PC-3 (cell line): ENCODE measurements around the gene TUBA4A. TPM values are rescaled to one million over a fixed set of nuclear protein-coding genes. Genes with fewer than 3 reads are reported as not detected.

Experiments used
- ATAC-seq: fragments of 200-7000 bp; cut with Tn5 transposase; 2 replicates; pipeline ENCODE4 v1.9.1; 2020; ENCODE audit warnings: mild to moderate bottlenecking, moderate library complexity
- BruUV-seq: library from RNA; stranded (reverse); fragments of 400-500 nt; replicated peaks from 2 replicates; lab custom pipeline; 2021; lab: Mats Ljungman, UMichigan
- CTCF ChIA-PET: fragments of 300-600 bp; sonication (Branson Sonifier 250); formaldehyde crosslinking; loops from one replicate; lab custom pipeline; 2022; ENCODE audit warnings: antibody characterized with exemption; lab: Charles Lee
- POLR2A ChIA-PET: fragments of 300-600 bp; sonication (Branson Sonifier 250); formaldehyde crosslinking; loops from one replicate; lab custom pipeline; 2022; ENCODE audit warnings: antibody characterized with exemption; ENCODE audit not compliant: unreplicated experiment; lab: Charles Lee
- DNase-seq: peaks from one replicate; pipeline ENCODE4 v3.0.0-alpha.2; 2015
- H2AFZ ChIP-seq: fragments of 300-600 bp; sonication (generic); 2 replicates; pipeline ENCODE4 v1.6.0; 2016; ENCODE audit warnings: antibody characterized with exemption, low read length
- H3F3A ChIP-seq: fragments of 300-600 bp; sonication (generic); one replicate; pipeline ENCODE4 v1.6.0; 2017; ENCODE audit warnings: antibody characterized with exemption, low read length, control low read depth, mild to moderate bottlenecking; ENCODE audit not compliant: unreplicated experiment
- H3K27ac ChIP-seq: fragments of 300-600 bp; sonication (generic); 2 replicates; pipeline ENCODE4 v1.5.1; 2016; ENCODE audit warnings: mild to moderate bottlenecking, low read length
- H3K27me3 ChIP-seq: fragments of 300-600 bp; sonication (generic); 2 replicates; pipeline ENCODE4 v1.6.1; 2016; ENCODE audit warnings: low read length, mixed read lengths
- H3K36me3 ChIP-seq: fragments of 300-600 bp; sonication (generic); 2 replicates; pipeline ENCODE4 v1.6.1; 2016; ENCODE audit warnings: low read depth, mixed run types, low read length, mixed read lengths
- H3K4me1 ChIP-seq: fragments of 300-600 bp; sonication (generic); 2 replicates; pipeline ENCODE4 v1.5.1; 2016; ENCODE audit warnings: low read length; ENCODE audit not compliant: insufficient read depth
- H3K4me2 ChIP-seq: fragments of 300-600 bp; sonication (generic); 2 replicates; pipeline ENCODE4 v1.6.0; 2016; ENCODE audit warnings: low read length
- H3K4me3 ChIP-seq: fragments of 300-600 bp; sonication (generic); 2 replicates; pipeline ENCODE4 v1.5.1; 2016; ENCODE audit warnings: mild to moderate bottlenecking, low read length, mixed read lengths
- H3K79me2 ChIP-seq: fragments of 300-600 bp; sonication (generic); 2 replicates; pipeline ENCODE4 v1.6.1; 2017; ENCODE audit warnings: low read length, mixed read lengths
- H3K9ac ChIP-seq: fragments of 300-600 bp; sonication (generic); 2 replicates; pipeline ENCODE4 v1.6.0; 2016; ENCODE audit warnings: mild to moderate bottlenecking, low read length
- H3K9me2 ChIP-seq: fragments of 300-600 bp; sonication (generic); replicated peaks from 2 replicates; pipeline ENCODE4 v1.6.1; 2016; ENCODE audit warnings: mixed run types, low read length, mixed read lengths
- H3K9me3 ChIP-seq: fragments of 300-600 bp; sonication (generic); 2 replicates; pipeline ENCODE4 v1.6.1; 2016; ENCODE audit warnings: low read length, mixed read lengths
- H4K20me1 ChIP-seq: fragments of 300-600 bp; sonication (generic); 2 replicates; pipeline ENCODE4 v1.6.1; 2016; ENCODE audit warnings: low read length, mixed read lengths
- EZH2 ChIP-seq: fragments of 300-600 bp; sonication (generic); IDR thresholded peaks from one replicate; pipeline ENCODE4 v1.6.1; 2017; ENCODE audit warnings: antibody characterized with exemption, mild to moderate bottlenecking, low read length; ENCODE audit not compliant: unreplicated experiment
- EZH2phosphoT487 ChIP-seq: fragments of 300-600 bp; sonication (generic); IDR thresholded peaks from 2 replicates; pipeline ENCODE4 v1.6.1; 2018; ENCODE audit warnings: mild to moderate bottlenecking, antibody characterized with exemption, low read length, borderline replicate concordance
- intact Hi-C: fragments of 100-400 bp; cut with micrococcal nuclease; formaldehyde crosslinking; loops from 2 replicates; pipeline ENCODE4 v1.9.0; 2023
- total RNA-seq: library from RNA; depleted of rRNA; stranded (reverse); fragments of >200 nt; gene quantifications from 2 replicates; pipeline ENCODE4 v1.2.3, GENCODE V29; 2014
- TF ChIP-seq, protein P1 (sequence below): fragments of 300-600 bp; sonication (generic); conservative IDR thresholded peaks from 2 replicates; pipeline ENCODE4 v1.5.1; 2017; ENCODE audit warnings: antibody characterized with exemption, low read depth, mild to moderate bottlenecking, low read length

Gene TUBA4A
- total RNA-seq, 1 experiment from 2014 or later: 75.4 TPM

DNA sequence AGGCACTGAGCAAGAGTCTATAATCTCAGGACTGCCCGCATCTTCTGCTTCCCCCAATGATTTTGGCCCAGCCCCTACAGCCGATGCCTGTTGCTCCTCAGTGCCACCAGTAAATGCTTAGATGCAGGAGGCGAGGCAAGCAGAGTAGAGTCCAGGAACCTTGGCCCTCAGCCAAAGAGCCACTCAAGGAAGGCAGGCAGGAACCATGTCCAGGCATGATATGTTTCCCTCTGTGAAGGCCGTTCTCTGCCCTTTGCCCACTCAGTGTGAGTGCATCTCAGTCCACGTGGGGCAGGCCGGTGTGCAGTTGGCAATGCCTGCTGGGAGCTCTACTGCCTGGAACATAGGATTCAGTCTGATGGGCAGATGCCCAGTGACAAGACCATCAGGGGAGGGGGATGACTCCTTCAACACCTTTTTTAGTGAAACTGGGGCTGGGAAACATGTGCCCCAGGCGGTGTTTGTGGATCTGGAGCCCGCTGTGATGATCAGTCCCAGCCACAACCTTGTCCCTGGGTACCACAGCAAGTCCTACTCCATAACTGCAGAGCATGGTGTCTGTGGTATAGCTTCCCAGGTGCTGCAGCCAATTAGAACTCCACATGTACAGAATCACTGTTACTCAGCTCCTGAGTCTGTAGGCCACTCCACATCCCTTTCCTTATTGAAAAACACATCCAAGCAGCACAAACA is 15.8 kb upstream of the TUBA4A start:
- no TSS peak for BruUV-seq
- TF ChIP-seq, protein P1, sequence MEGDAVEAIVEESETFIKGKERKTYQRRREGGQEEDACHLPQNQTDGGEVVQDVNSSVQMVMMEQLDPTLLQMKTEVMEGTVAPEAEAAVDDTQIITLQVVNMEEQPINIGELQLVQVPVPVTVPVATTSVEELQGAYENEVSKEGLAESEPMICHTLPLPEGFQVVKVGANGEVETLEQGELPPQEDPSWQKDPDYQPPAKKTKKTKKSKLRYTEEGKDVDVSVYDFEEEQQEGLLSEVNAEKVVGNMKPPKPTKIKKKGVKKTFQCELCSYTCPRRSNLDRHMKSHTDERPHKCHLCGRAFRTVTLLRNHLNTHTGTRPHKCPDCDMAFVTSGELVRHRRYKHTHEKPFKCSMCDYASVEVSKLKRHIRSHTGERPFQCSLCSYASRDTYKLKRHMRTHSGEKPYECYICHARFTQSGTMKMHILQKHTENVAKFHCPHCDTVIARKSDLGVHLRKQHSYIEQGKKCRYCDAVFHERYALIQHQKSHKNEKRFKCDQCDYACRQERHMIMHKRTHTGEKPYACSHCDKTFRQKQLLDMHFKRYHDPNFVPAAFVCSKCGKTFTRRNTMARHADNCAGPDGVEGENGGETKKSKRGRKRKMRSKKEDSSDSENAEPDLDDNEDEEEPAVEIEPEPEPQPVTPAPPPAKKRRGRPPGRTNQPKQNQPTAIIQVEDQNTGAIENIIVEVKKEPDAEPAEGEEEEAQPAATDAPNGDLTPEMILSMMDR: no peak
- TF ChIP-seq EZH2 (no peak), EZH2phosphoT487 (no peak)
- H3K27ac ChIP-seq: no peak overlapping the region
- H3K36me3 ChIP-seq: no peaks in the 10 kb centered on the region
- no peaks in the 10 kb centered on the region for H3F3A ChIP-seq
- H3K4me2 ChIP-seq: no peak overlapping the region
- H3K79me2 ChIP-seq: no peaks in the 10 kb centered on the region
- ChIA-PET POLR2A (interaction anchor here (0.8 kb wide), 1 partner anchor 20 kb away, joined by 6 read pairs; no protein-coding TSS in a partner anchor), CTCF (no interaction called here)
- H3K9me2 ChIP-seq: no peaks in the 10 kb centered on the region
- intact Hi-C loops: no loop called here
- H3K27me3 ChIP-seq: no peaks in the 10 kb centered on the region
- H3K9ac ChIP-seq: no peak overlapping the region
- no peaks in the 10 kb centered on the region for H3K9me3 ChIP-seq
- DNase-seq (no peak), ATAC-seq (no peak)
- peaks cover 12% of the 10 kb centered on the region for H3K4me1 ChIP-seq
- H3K4me3 ChIP-seq: no peak overlapping the region
- no peak overlapping the region for H2AFZ ChIP-seq
- H4K20me1 ChIP-seq: no peaks in the 10 kb centered on the region

- TF ChIP-seq EZH2 (no peak), EZH2phosphoT487 (no peak)
- TF ChIP-seq, protein P1: no peak
- H3K4me1 ChIP-seq: no peaks in the 10 kb centered on the region; the same call in 1 of the 2 replicates
- intact Hi-C loops: no loop called here
- no peak overlapping the region for H3K4me2 ChIP-seq
- no peak overlapping the region for H3K27ac ChIP-seq
- no peaks in the 10 kb centered on the region for H3K27me3 ChIP-seq
- ATAC-seq: no peak
- ChIA-PET CTCF (no interaction called here), POLR2A (interaction anchor here (0.8 kb wide), 1 partner anchor 19 kb away, joined by 6 read pairs; no protein-coding TSS in a partner anchor)
- H3K9ac ChIP-seq: no peak overlapping the region
- no peaks in the 10 kb centered on the region for H3K9me2 ChIP-seq
- H3K4me3 ChIP-seq: no peak overlapping the region
- BruUV-seq: no TSS peak
- no peaks in the 10 kb centered on the region for H3F3A ChIP-seq
- no peaks in the 10 kb centered on the region for H4K20me1 ChIP-seq
- no peaks in the 10 kb centered on the region for H3K9me3 ChIP-seq
- no peaks in the 10 kb centered on the region for H3K36me3 ChIP-seq
- no peak overlapping the region for H2AFZ ChIP-seq
- no peaks in the 10 kb centered on the region for H3K79me2 ChIP-seq
- DNase-seq: no peak
These were observed 14.6 kb upstream of the TUBA4A start for GRCh38 chr2:219268294-219268693.

- BruUV-seq: no TSS peak
- TF ChIP-seq EZH2 (no peak), EZH2phosphoT487 (no peak)
- TF ChIP-seq, protein P1: no peak
- intact Hi-C loops: no loop called here
- ATAC-seq (no peak), DNase-seq (no peak)
- ChIA-PET POLR2A (no interaction called here), CTCF (no interaction called here)
- no peak overlapping the region for H2AFZ ChIP-seq
- no peak overlapping the region for H3K4me2 ChIP-seq
- H3F3A ChIP-seq: no peaks in the 10 kb centered on the region
- no peaks in the 10 kb centered on the region for H3K79me2 ChIP-seq
- no peak overlapping the region for H3K27ac ChIP-seq
- no peaks in the 10 kb centered on the region for H3K9me3 ChIP-seq
- no peaks in the 10 kb centered on the region for H3K27me3 ChIP-seq
- H3K4me1 ChIP-seq: no peaks in the 10 kb centered on the region
- no peaks in the 10 kb centered on the region for H4K20me1 ChIP-seq
- no peaks in the 10 kb centered on the region for H3K36me3 ChIP-seq
- H3K9ac ChIP-seq: no peak overlapping the region
- H3K9me2 ChIP-seq: no peaks in the 10 kb centered on the region
- H3K4me3 ChIP-seq: no peak overlapping the region
These were observed 13.2 kb upstream of the TUBA4A start for GRCh38 chr2:219266886-219267285.
